ENCODE measurements around the gene RBKS. TPM values are rescaled to one million over a fixed set of nuclear protein-coding genes. Genes with fewer than 3 reads are reported as not detected.
"Not testable (repeated sequence)": the region's sequence is repeated elsewhere in the genome, so short reads cannot be mapped to it uniquely, and the experiment has no call there.

RBKS gene
- total RNA-seq, 1 experiment from 2014 or later = 1.7 TPM

- TF ChIP-seq, protein P1, sequence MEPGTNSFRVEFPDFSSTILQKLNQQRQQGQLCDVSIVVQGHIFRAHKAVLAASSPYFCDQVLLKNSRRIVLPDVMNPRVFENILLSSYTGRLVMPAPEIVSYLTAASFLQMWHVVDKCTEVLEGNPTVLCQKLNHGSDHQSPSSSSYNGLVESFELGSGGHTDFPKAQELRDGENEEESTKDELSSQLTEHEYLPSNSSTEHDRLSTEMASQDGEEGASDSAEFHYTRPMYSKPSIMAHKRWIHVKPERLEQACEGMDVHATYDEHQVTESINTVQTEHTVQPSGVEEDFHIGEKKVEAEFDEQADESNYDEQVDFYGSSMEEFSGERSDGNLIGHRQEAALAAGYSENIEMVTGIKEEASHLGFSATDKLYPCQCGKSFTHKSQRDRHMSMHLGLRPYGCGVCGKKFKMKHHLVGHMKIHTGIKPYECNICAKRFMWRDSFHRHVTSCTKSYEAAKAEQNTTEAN (CRISPR knock-in tag; IDR thresholded peaks at IDR 0.05) = no peak
- TF ChIP-seq CREB1 (CRISPR knock-in tag; IDR thresholded peaks at IDR 0.05) = no peak
- TF ChIP-seq USF1 (CRISPR knock-in tag; IDR thresholded peaks at IDR 0.05) = no peak
- TF ChIP-seq NR2C2 (CRISPR knock-in tag; IDR thresholded peaks at IDR 0.05) = no peak
These were observed 123.9 kb downstream of the RBKS start (continued) for GRCh38 chr2:27766287-27766661.

DNA sequence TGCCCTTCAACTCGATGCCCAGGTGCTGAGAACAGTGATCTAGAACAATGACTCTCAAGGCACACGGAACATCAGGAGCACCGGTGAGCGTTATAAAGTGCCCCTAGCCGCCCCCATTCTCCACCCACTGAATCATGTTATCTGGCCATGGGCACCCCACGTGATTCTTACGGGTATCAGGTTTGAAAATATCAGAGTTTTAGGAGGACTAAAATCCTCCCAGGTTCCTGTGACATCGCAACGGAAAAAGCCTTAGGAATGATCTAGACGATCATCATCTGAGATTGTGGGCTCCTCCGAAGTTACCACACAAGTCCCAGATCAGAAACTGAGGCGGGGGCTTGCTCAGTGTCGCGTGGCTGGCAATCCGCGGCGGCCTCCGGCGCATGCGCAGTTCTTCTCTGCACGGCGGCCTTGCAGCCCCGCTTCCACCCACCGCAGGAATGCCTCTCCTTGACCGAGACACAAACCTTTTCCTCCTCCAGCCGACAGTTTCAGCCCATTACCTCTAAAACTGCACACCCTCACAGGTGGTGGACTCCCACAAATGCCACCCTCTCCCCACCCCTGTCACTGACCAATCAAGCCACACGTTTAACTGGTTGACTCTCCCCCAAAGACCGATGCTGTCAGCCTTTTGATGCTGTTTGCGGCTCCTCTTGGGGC, 124.4 kb downstream of the RBKS start:
- TF ChIP-seq MXD4 (CRISPR knock-in tag; IDR thresholded peaks at IDR 0.05; ENCODE audit: borderline replicate concordance) (no peak), KAT7 (CRISPR knock-in tag; IDR thresholded peaks at IDR 0.05; ENCODE audit: borderline replicate concordance) (no peak), GTF2I (CRISPR knock-in tag; conservative IDR thresholded peaks at IDR 0.05) (no peak), ZNF121 (CRISPR knock-in tag; IDR thresholded peaks at IDR 0.05) (no peak), ZNF423 (CRISPR knock-in tag; IDR thresholded peaks at IDR 0.05) (no peak), USF1 (CRISPR knock-in tag; IDR thresholded peaks at IDR 0.05) (no peak), SMAD4 (CRISPR knock-in tag; IDR thresholded peaks at IDR 0.05) (no peak), TP53 (CRISPR knock-in tag; IDR thresholded peaks at IDR 0.05) (no peak), ESRRA (CRISPR knock-in tag; IDR thresholded peaks at IDR 0.05; ENCODE audit: borderline replicate concordance) (no peak), ZNF317 (CRISPR knock-in tag; IDR thresholded peaks at IDR 0.05; ENCODE audit: borderline replicate concordance, low read depth) (no peak), E2F1 (CRISPR knock-in tag; IDR thresholded peaks at IDR 0.05) (no peak), SP1 (CRISPR knock-in tag; conservative IDR thresholded peaks at IDR 0.05) (no peak), ETV6 (CRISPR knock-in tag; IDR thresholded peaks at IDR 0.05) (no peak), ZNF263 (CRISPR knock-in tag; IDR thresholded peaks at IDR 0.05; ENCODE audit: low read depth) (no peak), SMAD3 (CRISPR knock-in tag; IDR thresholded peaks at IDR 0.05; ENCODE audit: borderline replicate concordance) (no peak)
- TF ChIP-seq, protein P2, sequence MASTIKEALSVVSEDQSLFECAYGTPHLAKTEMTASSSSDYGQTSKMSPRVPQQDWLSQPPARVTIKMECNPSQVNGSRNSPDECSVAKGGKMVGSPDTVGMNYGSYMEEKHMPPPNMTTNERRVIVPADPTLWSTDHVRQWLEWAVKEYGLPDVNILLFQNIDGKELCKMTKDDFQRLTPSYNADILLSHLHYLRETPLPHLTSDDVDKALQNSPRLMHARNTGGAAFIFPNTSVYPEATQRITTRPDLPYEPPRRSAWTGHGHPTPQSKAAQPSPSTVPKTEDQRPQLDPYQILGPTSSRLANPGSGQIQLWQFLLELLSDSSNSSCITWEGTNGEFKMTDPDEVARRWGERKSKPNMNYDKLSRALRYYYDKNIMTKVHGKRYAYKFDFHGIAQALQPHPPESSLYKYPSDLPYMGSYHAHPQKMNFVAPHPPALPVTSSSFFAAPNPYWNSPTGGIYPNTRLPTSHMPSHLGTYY (CRISPR knock-in tag; IDR thresholded peaks at IDR 0.05) = no peak
- TF ChIP-seq, protein P3, sequence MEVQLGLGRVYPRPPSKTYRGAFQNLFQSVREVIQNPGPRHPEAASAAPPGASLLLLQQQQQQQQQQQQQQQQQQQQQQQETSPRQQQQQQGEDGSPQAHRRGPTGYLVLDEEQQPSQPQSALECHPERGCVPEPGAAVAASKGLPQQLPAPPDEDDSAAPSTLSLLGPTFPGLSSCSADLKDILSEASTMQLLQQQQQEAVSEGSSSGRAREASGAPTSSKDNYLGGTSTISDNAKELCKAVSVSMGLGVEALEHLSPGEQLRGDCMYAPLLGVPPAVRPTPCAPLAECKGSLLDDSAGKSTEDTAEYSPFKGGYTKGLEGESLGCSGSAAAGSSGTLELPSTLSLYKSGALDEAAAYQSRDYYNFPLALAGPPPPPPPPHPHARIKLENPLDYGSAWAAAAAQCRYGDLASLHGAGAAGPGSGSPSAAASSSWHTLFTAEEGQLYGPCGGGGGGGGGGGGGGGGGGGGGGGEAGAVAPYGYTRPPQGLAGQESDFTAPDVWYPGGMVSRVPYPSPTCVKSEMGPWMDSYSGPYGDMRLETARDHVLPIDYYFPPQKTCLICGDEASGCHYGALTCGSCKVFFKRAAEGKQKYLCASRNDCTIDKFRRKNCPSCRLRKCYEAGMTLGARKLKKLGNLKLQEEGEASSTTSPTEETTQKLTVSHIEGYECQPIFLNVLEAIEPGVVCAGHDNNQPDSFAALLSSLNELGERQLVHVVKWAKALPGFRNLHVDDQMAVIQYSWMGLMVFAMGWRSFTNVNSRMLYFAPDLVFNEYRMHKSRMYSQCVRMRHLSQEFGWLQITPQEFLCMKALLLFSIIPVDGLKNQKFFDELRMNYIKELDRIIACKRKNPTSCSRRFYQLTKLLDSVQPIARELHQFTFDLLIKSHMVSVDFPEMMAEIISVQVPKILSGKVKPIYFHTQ (CRISPR knock-in tag; IDR thresholded peaks at IDR 0.05) = no peak
- DNase-seq (ENCODE audit: low spot score) = no peak
- H3K36me3 Mint-ChIP-seq = no peaks in the 10 kb centered on the region
- H3K9me3 Mint-ChIP-seq = no peaks in the 10 kb centered on the region
- ATAC-seq = no peak
- POLR2A ChIA-PET = interaction anchor here (1.4 kb wide), 1 partner anchor 13 kb away, joined by 3 read pairs; no protein-coding TSS in a partner anchor
- no peak overlapping the region for H3K4me3 Mint-ChIP-seq
- H3K4me1 Mint-ChIP-seq = peaks cover under 1% of the 10 kb centered on the region; the same call in 1 of the 2 replicates
- CTCF ChIA-PET = interaction anchor here (1.0 to 1.2 kb wide), 2 partner anchors 12 to 42 kb away, joined by 4 read pairs; no protein-coding TSS in a partner anchor
- no peak overlapping the region for H3K27ac Mint-ChIP-seq
- H3K27me3 Mint-ChIP-seq (ENCODE audit: low read depth) = peaks cover 9% of the 10 kb centered on the region

DNA sequence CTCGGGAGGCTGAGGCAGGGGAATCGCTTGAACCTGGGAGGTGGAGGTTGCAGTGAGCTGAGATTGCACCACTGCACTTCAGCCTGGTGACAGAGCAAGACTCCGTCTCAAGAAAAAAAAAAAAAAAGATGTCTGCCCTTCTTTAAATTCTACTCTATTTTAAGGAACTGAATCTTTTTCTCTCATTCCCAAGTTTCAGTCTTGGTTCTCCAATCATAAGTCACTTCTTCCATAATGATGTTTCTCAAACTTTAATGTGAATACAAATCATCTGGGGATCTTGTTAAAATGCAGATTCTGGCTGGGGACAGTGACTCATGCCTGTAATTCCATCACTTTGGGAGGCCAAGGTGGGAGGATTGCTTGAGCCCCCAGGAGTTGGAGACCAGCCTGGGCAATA, 125.7 kb downstream of the RBKS start:
- H3K36me3 Mint-ChIP-seq; H3K4me1 Mint-ChIP-seq; DNase-seq (ENCODE audit: low spot score); POLR2A ChIA-PET; H3K27ac Mint-ChIP-seq; ATAC-seq; H3K4me3 Mint-ChIP-seq; H3K27me3 Mint-ChIP-seq (ENCODE audit: low read depth); H3K9me3 Mint-ChIP-seq: not testable (repeated sequence)
- CTCF ChIA-PET = interaction anchor here (1.1 to 1.2 kb wide), 2 partner anchors 41 to 81 kb away, joined by 4 read pairs; no protein-coding TSS in a partner anchor

Data from WTC11 (cell line).